Neutrophil (primary cell): ENCODE measurements around the gene MASP1.

Experiments
- H3K27ac ChIP-seq: fragments of 200-600 bp; sonication (generic); 2 replicates; pipeline ENCODE4 v1.5.1; 2016; ENCODE audit warnings: mild to moderate bottlenecking, moderate library complexity
- H3K27me3 ChIP-seq: fragments of 200-600 bp; sonication (generic); 2 replicates; pipeline ENCODE4 v1.6.0; 2016; ENCODE audit warnings: mild to moderate bottlenecking
- H3K36me3 ChIP-seq: fragments of 200-600 bp; sonication (generic); 2 replicates; pipeline ENCODE4 v1.5.1; 2017
- H3K4me1 ChIP-seq, 2 experiments: fragments of 200-600 bp in 1 of 2; sonication (generic) in 1 of 2; 1 replicate in 1 of 2; 2 replicates in 1 of 2; pipeline versions ENCODE4 v1.5.1 to v1.6.1; 2013 to 2016; ENCODE audit warnings: low read depth in 1 of 2, low read length in 1 of 2, mild to moderate bottlenecking in 1 of 2, moderate library complexity in 1 of 2; ENCODE audit not compliant: control insufficient read depth in 1 of 2, insufficient read depth in 1 of 2
- H3K4me3 ChIP-seq, 2 experiments: fragments of 200-600 bp in 1 of 2; sonication (generic) in 1 of 2; 1 replicate in 1 of 2; 2 replicates in 1 of 2; pipeline ENCODE4 v1.5.1; 2013 to 2016; ENCODE audit warnings: low read depth in 1 of 2, low read length in 1 of 2, mild to moderate bottlenecking in 1 of 2, moderate library complexity in 1 of 2
- H3K9me3 ChIP-seq: fragments of 200-600 bp; sonication (generic); 2 replicates; pipeline ENCODE4 v1.5.1; 2016
- CTCF ChIP-seq: fragments of 200-600 bp; sonication (generic); IDR thresholded peaks from 2 replicates; pipeline ENCODE4 v1.5.1; 2016; ENCODE audit warnings: antibody characterized with exemption

Gene MASP1

GRCh38 chr3:187223799-187224198 lies 67.7 kb downstream of the MASP1 start:
- Histone ChIP-seq H3K9me3 (no peaks in the 10 kb centered on the region), H3K4me1 (no peaks in the 10 kb centered on the region), H3K36me3 (no peaks in the 10 kb centered on the region), H3K27ac (no peak overlapping the region), H3K27me3 (no peaks in the 10 kb centered on the region), H3K4me3 (no peak overlapping the region)
- no peak for TF ChIP-seq CTCF

- TF ChIP-seq CTCF = no peak
Measured at GRCh38 chr3:187222801-187223200, 68.7 kb downstream of the MASP1 start.

GRCh38 chr3:187215460-187215859 lies 76.1 kb downstream of the MASP1 start:
- no peaks in the 10 kb centered on the region for H3K4me1 ChIP-seq
- no peaks in the 10 kb centered on the region for H3K9me3 ChIP-seq
- no peaks in the 10 kb centered on the region for H3K27me3 ChIP-seq
- no peak overlapping the region for H3K27ac ChIP-seq
- H3K36me3 ChIP-seq = no peaks in the 10 kb centered on the region
- TF ChIP-seq CTCF = no peak
- no peak overlapping the region for H3K4me3 ChIP-seq

More at GRCh38 chr3:187222801-187223200, 68.7 kb downstream of the MASP1 start:
- no peaks in the 10 kb centered on the region for H3K36me3 ChIP-seq
- H3K4me3 ChIP-seq = no peak overlapping the region
- H3K4me1 ChIP-seq = no peaks in the 10 kb centered on the region
- no peaks in the 10 kb centered on the region for H3K9me3 ChIP-seq
- no peaks in the 10 kb centered on the region for H3K27me3 ChIP-seq
- H3K27ac ChIP-seq = no peak overlapping the region

- no peaks in the 10 kb centered on the region for H3K4me1 ChIP-seq
- no peaks in the 10 kb centered on the region for H3K9me3 ChIP-seq
- TF ChIP-seq CTCF = no peak
- no peaks in the 10 kb centered on the region for H3K36me3 ChIP-seq
- no peaks in the 10 kb centered on the region for H3K27me3 ChIP-seq
- no peak overlapping the region for H3K4me3 ChIP-seq
- H3K27ac ChIP-seq = no peak overlapping the region
Measured at GRCh38 chr3:187213616-187214015, 77.9 kb downstream of the MASP1 start.

- Histone ChIP-seq H3K4me1 (no peaks in the 10 kb centered on the region), H3K9me3 (no peaks in the 10 kb centered on the region), H3K27me3 (no peaks in the 10 kb centered on the region), H3K27ac (no peak overlapping the region), H3K4me3 (no peak overlapping the region), H3K36me3 (no peaks in the 10 kb centered on the region)
- TF ChIP-seq CTCF = no peak
Measured at GRCh38 chr3:187212705-187213104, 78.8 kb downstream of the MASP1 start.

- H3K4me3 ChIP-seq = no peak overlapping the region
- no peak overlapping the region for H3K27ac ChIP-seq
- H3K4me1 ChIP-seq = no peaks in the 10 kb centered on the region
- no peaks in the 10 kb centered on the region for H3K36me3 ChIP-seq
- H3K27me3 ChIP-seq = no peaks in the 10 kb centered on the region
- no peaks in the 10 kb centered on the region for H3K9me3 ChIP-seq
- TF ChIP-seq CTCF = no peak
Measured at GRCh38 chr3:187212196-187212545, 79.4 kb downstream of the MASP1 start.
